OCI-LY3 (cell line): ENCODE data around the gene RNF34.

Source experiments
- H2AFZ ChIP-seq: fragments of 200-600, 300-600 bp; shearing (Covaris generic); 2 replicates; pipeline ENCODE4 v1.6.0; 2014; ENCODE audit warnings: antibody characterized with exemption, low read depth, low read length
- H3K27ac ChIP-seq: fragments of 200-600, 300-600 bp; sonication (generic); 2 replicates; pipeline ENCODE4 v1.5.1; 2014; ENCODE audit warnings: mild to moderate bottlenecking, low read length, moderate library complexity, mixed read lengths
- H3K27me3 ChIP-seq: fragments of 200-600, 300-600 bp; sonication (generic); 2 replicates; pipeline ENCODE4 v1.6.1; 2014; ENCODE audit warnings: low read depth, low read length, mixed read lengths
- H3K36me3 ChIP-seq: fragments of 200-600, 300-600 bp; sonication (generic); replicated peaks from 2 replicates; pipeline ENCODE3; 2014; ENCODE audit warnings: low read depth, low read length, mixed read lengths
- H3K4me1 ChIP-seq: fragments of 300-600, 200-600 bp; sonication (generic); 2 replicates; pipeline ENCODE4 v1.6.1; 2014; ENCODE audit warnings: low read length, mixed read lengths
- H3K4me2 ChIP-seq: fragments of 200-600, 300-600 bp; sonication (generic); 2 replicates; pipeline ENCODE4 v1.6.1; 2014; ENCODE audit warnings: low read length, mixed read lengths
- H3K4me3 ChIP-seq: fragments of 300-600, 200-600 bp; sonication (generic); 2 replicates; pipeline ENCODE4 v1.5.1; 2014; ENCODE audit warnings: antibody characterized with exemption, mild to moderate bottlenecking, low read length, moderate library complexity
- H3K79me2 ChIP-seq: fragments of 300-600, 200-600 bp; shearing (Covaris generic); 2 replicates; pipeline ENCODE4 v1.6.1; 2014; ENCODE audit warnings: mild to moderate bottlenecking, low read length, mixed read lengths
- H3K9ac ChIP-seq: fragments of 300-600, 200-600 bp; shearing (Covaris generic); 2 replicates; pipeline ENCODE4 v1.6.0; 2014; ENCODE audit warnings: mild to moderate bottlenecking, low read length, moderate library complexity
- H3K9me3 ChIP-seq: fragments of 200-600, 300-600 bp; shearing (Covaris generic); 2 replicates; pipeline ENCODE4 v1.6.1; 2014; ENCODE audit warnings: low read length, mixed read lengths; ENCODE audit not compliant: insufficient read depth
- H4K20me1 ChIP-seq: fragments of 200-600, 300-600 bp; sonication (generic); 2 replicates; pipeline ENCODE4 v1.6.1; 2016; ENCODE audit warnings: low read length, mixed read lengths; ENCODE audit not compliant: insufficient read depth
- CTCF ChIP-seq: fragments of 200-600, 300-600 bp; sonication (generic); IDR thresholded peaks from 2 replicates; pipeline ENCODE4 v1.5.1; 2014; ENCODE audit warnings: antibody characterized with exemption, low read length, low read depth
- EZH2phosphoT487 ChIP-seq: fragments of 200-600 bp; shearing (Covaris generic); IDR thresholded peaks from 2 replicates; pipeline ENCODE4 v1.6.1; 2018; ENCODE audit warnings: antibody characterized with exemption, mixed run types, low read depth

The RNF34 gene

GRCh38 chr12:121464331-121464730 lies 64.4 kb downstream of the RNF34 start:
- Histone ChIP-seq H3K79me2 (peaks cover 96% of the 10 kb centered on the region), H3K4me2 (no peak overlapping the region), H3K4me3 (no peak overlapping the region), H3K4me1 (peaks cover 34% of the 10 kb centered on the region), H3K27ac (no peak overlapping the region), H3K27me3 (no peaks in the 10 kb centered on the region), H4K20me1 (peaks cover 91% of the 10 kb centered on the region), H3K9me3 (no peaks in the 10 kb centered on the region), H2AFZ (no peak overlapping the region), H3K36me3 (peaks cover 32% of the 10 kb centered on the region), H3K9ac (no peak overlapping the region)
- TF ChIP-seq CTCF (no peak), EZH2phosphoT487 (no peak)

- Histone ChIP-seq H3K79me2 (peaks cover 96% of the 10 kb centered on the region), H3K9ac (peak overlapping the region; percentile 40), H3K27ac (no peak overlapping the region), H3K9me3 (no peaks in the 10 kb centered on the region), H2AFZ (no peak overlapping the region), H3K27me3 (no peaks in the 10 kb centered on the region), H4K20me1 (peaks cover 92% of the 10 kb centered on the region), H3K4me3 (peak overlapping the region; percentile 67), H3K36me3 (peaks cover 29% of the 10 kb centered on the region), H3K4me2 (peak overlapping the region; percentile 64), H3K4me1 (peaks cover 31% of the 10 kb centered on the region)
- no peak for TF ChIP-seq EZH2phosphoT487
- no peak for TF ChIP-seq CTCF
Measured at GRCh38 chr12:121465921-121466793, 66.2 kb downstream of the RNF34 start.

GRCh38 chr12:121466794-121467637 lies 67.1 kb downstream of the RNF34 start:
- H3K79me2 ChIP-seq, result peaks cover 96% of the 10 kb centered on the region
- peak overlapping the region; percentile 33; the same call in 1 of the 2 replicates for H3K9ac ChIP-seq
- no peak for TF ChIP-seq CTCF
- TF ChIP-seq EZH2phosphoT487, result no peak
- peaks cover 22% of the 10 kb centered on the region for H3K4me1 ChIP-seq
- H3K36me3 ChIP-seq, result peaks cover 27% of the 10 kb centered on the region
- peak overlapping the region; percentile 75 for H3K4me3 ChIP-seq
- H3K27me3 ChIP-seq, result no peaks in the 10 kb centered on the region
- no peak overlapping the region for H2AFZ ChIP-seq
- no peak overlapping the region for H3K27ac ChIP-seq
- H3K4me2 ChIP-seq, result peak overlapping the region; percentile 72
- peaks cover 92% of the 10 kb centered on the region for H4K20me1 ChIP-seq
- no peaks in the 10 kb centered on the region for H3K9me3 ChIP-seq
